ENCODE data around the gene BHLHE40. TPM values are rescaled to one million over a fixed set of nuclear protein-coding genes. Genes with fewer than 3 reads are reported as not detected.

The BHLHE40 gene
- polyA plus RNA-seq, 3 donors from 2014 or later = 51.4 to 91.9 (median 64.4) TPM

DNA sequence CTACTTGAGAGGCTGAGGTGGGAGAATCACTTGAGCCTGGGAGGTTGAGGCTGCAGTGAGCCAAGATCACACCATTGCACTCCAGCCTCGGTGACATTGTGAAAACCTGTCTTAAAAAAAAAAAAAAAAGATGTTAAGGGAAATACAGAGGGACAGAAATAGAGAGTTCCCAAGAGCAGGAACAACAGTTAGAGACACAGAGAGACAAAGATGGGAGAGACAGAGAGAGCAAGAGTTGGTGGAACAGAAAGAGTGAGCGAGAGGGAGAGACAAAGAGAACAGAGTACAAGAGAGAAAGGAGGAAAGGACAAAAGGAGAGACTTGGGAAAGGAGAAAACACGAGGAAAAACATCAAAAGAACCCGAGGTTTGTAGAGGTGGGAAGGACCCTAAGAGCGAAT, 35.8 kb downstream of the BHLHE40 start:
- DNase-seq = no peak
- Mint-ChIP-seq H3K4me3 (peak overlapping the region in 4 of 5 donors; percentile 30 to 73 (median 44)), H3K4me1 (peaks cover 72 to 88% of the 10 kb centered on the region in 2 donors), H3K36me3 (no peaks in the 10 kb centered on the region), H3K27me3 (ENCODE audit: low read depth in 3 of 3) (peaks cover 3 to 13% (median 5%) of the 10 kb centered on the region in 3 donors), H3K9me3 (peaks cover 0 to 1% (median 0%) of the 10 kb centered on the region in 6 donors), H3K27ac (peak overlapping the region in 5 of 6 donors; percentile 4 to 94 (median 81))

DNA sequence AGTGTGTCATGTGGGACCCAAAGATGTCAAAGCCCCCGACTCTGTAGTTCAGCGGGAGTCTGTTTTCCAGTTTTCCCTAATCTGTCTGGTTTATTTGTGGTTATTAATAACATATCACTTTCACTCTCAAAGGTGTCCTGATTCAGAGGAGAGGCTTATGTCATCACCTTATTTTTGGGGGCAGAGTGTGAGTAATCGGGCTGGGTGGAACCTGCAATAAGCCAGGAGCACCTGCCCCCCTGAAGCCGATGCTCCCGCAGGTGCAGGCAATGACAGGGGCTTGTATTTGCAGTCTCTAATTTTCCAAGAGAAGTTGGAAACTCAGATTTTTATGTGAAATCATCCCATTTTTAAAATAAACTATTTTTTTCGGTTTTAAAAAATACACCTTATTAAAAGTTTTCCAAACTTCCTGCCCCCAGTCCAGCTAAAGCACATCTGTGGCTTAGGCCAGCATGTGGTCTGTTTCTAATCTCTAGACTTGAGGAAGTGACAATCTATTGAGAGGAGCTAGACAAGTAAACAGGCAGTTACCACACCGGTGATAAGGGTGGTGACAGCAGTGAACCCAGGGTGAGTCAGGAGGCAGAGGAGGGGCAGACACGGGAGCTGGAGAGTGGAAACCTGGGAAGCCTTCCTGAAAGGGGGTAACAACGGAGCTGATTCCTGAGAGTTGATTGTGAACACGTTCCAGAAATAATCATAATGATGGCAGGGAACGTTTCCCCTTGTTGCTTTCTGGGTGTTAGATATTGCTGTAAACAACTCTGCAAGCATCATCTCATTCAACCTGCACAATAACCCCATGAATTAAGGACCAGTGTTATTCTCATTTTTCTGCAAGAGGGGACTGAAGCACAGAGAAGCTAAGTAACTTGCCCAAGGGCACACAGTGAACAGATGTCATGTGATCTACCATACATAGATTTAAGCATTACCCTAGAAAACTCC, 37.2 kb downstream of the BHLHE40 start:
- Mint-ChIP-seq H3K27me3 (ENCODE audit: low read depth in 3 of 3) (peaks cover 3 to 13% (median 5%) of the 10 kb centered on the region in 3 donors), H3K4me1 (peaks cover 64 to 83% of the 10 kb centered on the region in 2 donors), H3K27ac (peak overlapping the region; percentile 81 to 93 (median 86)), H3K4me3 (peak overlapping the region in 4 of 5 donors; percentile 3 to 55 (median 30)), H3K36me3 (no peaks in the 10 kb centered on the region), H3K9me3 (peaks cover 0 to 1% (median 0%) of the 10 kb centered on the region in 6 donors)
- peak; percentile 55 to 64 (median 59) for DNase-seq

DNA sequence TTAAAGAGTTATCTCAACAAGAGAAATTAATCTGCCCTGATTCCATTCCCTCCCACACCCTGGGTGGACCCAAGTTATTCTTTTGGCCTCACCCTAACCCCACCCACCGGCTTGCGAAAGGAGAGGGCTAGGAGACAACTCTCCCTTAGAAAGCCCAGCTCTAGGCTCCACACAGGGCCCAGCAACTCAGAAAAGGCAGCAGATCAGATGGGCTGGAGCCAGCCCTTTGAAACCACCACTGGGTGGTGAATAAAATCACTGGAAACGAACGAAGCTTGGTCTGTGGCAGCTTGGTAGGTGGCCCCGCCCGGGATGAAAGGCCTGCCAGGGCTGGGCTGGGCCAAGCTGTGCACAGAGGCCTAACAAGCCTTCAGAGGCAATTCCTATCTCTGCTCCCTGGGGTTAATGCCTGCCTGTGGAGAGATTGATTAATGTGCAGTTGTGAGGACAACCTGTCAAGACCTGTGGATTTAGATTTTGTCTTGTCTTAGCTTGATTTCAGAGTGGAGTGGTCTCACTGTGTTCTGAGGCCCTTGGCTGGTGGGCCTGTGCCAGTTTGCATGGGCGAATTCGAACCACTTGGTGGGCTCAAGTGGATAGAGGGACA, 38.8 kb downstream of the BHLHE40 start:
- Mint-ChIP-seq H3K36me3 (no peaks in the 10 kb centered on the region), H3K27ac (peak overlapping the region in 5 of 6 donors; percentile 31 to 82 (median 66)), H3K4me1 (peaks cover 49 to 68% of the 10 kb centered on the region in 2 donors), H3K4me3 (no peak overlapping the region), H3K9me3 (peaks cover 0 to 1% (median 0%) of the 10 kb centered on the region in 6 donors), H3K27me3 (ENCODE audit: low read depth in 3 of 3) (peaks cover 3 to 10% (median 5%) of the 10 kb centered on the region in 3 donors)
- no peak for DNase-seq

DNA sequence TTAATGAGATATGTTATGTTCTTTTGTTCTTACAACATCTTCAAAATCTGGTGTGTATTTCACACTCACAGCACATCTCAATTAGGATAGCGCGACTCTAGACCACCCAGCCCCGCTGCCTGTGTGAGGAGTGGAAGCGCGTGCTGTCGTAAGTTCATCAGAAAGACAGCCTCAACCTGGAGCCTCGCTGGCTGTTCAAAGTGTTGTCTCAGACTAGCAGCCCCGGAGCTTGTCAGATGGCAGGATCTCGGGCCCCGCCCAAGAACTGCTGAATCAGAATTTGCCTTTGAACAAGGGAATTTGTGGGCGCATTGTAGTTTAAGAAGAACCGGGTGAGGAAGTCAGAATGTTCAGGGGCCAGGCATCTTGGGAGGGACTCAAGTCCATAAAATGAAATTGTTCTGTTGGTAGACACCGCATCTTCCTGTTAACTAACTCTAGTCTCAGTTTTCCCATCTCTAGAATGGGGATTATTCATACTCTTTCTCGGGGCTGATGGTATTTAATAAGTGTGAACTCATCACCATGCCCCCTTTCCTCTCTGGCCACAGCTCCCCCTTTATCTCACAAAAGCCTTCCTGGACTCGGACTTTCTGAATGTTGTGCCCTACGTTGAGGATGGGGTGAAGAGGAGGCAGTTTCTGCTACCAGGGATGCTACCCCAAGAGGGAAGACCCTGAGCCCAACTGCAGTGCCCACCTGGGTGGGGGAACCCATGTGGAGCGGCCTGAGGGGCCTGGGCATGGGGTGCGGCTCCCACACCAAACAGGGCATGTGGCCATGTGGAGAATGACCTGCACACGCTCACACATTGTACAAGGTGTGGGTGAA, 40.4 kb downstream of the BHLHE40 start:
- DNase-seq = peak in 1 of 3 donors; percentile 36
- peaks cover 34 to 52% of the 10 kb centered on the region in 2 donors for H3K4me1 Mint-ChIP-seq
- peaks cover 0 to 1% (median 0%) of the 10 kb centered on the region in 6 donors for H3K9me3 Mint-ChIP-seq
- H3K36me3 Mint-ChIP-seq = no peaks in the 10 kb centered on the region
- peaks cover 2 to 8% (median 3%) of the 10 kb centered on the region in 3 donors for H3K27me3 Mint-ChIP-seq (ENCODE audit: low read depth in 3 of 3)
- peak overlapping the region; percentile 37 to 75 (median 62) for H3K27ac Mint-ChIP-seq
- H3K4me3 Mint-ChIP-seq = peak overlapping the region in 4 of 5 donors; percentile 8 to 67 (median 28)

DNA sequence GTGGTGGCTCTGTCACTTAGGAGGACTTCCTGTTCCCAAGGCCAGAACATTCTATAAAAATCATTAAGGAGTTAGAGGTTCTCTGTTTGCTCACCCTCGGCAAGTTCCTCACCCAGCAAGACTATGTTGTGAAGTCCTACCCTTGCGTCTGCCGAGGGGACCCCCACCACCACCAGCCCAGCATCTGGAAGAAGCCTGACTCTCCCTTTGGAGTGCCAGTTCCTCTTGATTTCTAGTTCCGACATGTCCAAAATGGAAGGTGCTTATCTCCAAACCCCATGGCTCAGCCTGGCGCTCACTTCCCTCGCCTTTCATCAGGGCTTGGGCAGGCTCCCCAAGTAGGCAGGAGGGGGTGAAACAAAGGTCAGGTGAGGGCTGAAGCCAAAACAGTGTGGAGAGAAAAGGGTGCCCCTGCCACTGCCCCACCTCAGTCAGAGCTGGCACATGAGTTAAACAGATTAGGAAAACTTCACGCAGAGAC, 41.0 kb downstream of the BHLHE40 start:
- peak overlapping the region in 5 of 6 donors; percentile 0 to 71 (median 55) for H3K27ac Mint-ChIP-seq
- no peaks in the 10 kb centered on the region for H3K9me3 Mint-ChIP-seq
- H3K4me1 Mint-ChIP-seq = peaks cover 28 to 47% of the 10 kb centered on the region in 2 donors
- no peak overlapping the region for H3K4me3 Mint-ChIP-seq
- DNase-seq = no peak
- H3K36me3 Mint-ChIP-seq = no peaks in the 10 kb centered on the region
- H3K27me3 Mint-ChIP-seq (ENCODE audit: low read depth in 3 of 3) = peaks cover 2 to 6% (median 3%) of the 10 kb centered on the region in 3 donors

DNA sequence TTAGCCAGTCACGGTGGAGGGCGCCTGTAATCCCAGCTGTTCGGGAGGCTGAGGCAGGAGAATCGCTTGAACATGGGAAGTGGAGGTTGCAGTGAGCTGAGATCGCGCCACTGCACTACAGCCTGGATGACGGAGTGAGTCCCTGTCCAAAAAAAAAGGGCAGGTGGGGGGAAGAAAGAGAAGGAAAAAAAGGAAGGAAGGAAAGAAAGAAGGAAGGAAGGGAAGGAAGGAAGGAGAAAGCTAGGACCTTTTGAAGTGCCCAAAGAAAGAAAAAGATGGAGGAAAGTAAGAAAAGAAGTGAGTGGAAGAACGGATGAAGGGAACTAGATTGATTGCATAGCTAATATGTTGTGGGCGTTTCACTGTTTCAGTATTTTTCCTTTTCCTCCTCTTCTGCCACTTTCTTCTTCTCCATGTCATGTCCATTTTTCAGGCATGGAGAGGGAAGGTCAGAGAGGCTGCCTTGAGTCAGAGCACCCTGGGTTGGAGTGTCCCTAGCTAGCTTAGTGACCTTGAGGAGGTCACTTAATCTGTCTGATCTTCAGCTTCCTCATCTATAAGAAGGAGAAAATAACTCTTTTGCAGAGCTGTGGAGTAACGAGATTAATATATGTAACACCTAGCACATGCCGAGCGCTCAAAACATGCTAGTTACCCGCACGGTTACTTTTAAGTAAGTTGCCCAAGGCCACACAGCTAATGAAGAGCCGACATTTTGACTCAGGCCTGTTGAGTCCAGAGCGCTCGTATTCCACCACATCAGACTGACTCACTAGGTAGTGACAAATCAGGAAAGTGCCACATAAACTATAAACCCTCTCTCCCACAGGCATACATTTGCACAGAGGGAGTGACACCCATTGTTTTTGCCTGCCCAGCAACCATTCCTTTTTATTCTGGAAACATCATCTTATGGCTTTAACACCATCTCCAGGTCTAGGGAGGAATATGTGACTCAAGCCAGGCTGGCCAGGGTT, 42.2 kb downstream of the BHLHE40 start:
- H3K27ac Mint-ChIP-seq = peak overlapping the region in 5 of 6 donors; percentile 46 to 83 (median 57)
- H3K27me3 Mint-ChIP-seq (ENCODE audit: low read depth in 3 of 3) = peaks cover 5 to 9% (median 9%) of the 10 kb centered on the region in 3 donors
- H3K4me1 Mint-ChIP-seq = peaks cover 26 to 49% of the 10 kb centered on the region in 2 donors
- no peaks in the 10 kb centered on the region for H3K9me3 Mint-ChIP-seq
- no peaks in the 10 kb centered on the region for H3K36me3 Mint-ChIP-seq
- DNase-seq = no peak
- H3K4me3 Mint-ChIP-seq = no peak overlapping the region

DNA sequence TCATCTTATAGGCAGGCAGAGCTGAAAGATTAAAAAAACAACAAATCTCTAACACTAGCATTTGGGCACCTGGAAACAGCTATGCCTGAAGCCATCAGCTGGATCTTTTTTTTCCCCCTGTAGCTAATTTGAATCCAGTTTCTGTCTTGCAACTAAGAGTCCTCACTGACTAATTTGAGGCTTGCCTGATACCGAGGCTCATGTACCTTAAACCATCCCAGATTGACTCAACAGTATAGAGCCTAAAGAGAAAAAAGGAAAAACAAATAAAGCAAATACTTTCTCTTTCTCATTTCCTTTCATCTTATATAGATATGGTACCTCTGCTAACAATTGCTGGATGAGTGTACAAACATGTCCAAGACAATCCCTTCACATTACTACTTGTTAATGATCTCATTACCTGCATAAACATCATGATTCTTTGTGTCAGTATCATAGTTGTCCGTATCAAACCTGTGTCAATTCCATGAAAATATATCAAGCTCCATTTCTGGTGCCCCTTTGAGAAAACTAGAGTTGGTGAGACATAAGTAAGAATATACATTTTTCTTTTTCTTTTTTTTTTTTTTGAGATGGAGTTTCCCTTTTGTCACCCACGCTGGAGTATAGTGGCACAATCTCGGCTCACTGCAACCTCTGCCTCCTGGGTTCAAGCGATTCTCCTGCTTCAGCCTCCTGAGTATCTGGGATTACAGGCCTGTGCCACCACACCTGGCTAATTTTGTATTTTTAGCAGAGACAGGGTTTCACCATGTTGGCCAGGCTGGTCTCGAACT, 43.1 kb downstream of the BHLHE40 start:
- Mint-ChIP-seq H3K9me3 (no peaks in the 10 kb centered on the region), H3K27ac (peak overlapping the region; percentile 41 to 83 (median 62)), H3K4me3 (no peak overlapping the region), H3K36me3 (no peaks in the 10 kb centered on the region), H3K27me3 (ENCODE audit: low read depth in 3 of 3) (peaks cover 12 to 13% (median 12%) of the 10 kb centered on the region in 3 donors), H3K4me1 (peaks cover 22 to 44% of the 10 kb centered on the region in 2 donors)
- DNase-seq = no peak

DNA sequence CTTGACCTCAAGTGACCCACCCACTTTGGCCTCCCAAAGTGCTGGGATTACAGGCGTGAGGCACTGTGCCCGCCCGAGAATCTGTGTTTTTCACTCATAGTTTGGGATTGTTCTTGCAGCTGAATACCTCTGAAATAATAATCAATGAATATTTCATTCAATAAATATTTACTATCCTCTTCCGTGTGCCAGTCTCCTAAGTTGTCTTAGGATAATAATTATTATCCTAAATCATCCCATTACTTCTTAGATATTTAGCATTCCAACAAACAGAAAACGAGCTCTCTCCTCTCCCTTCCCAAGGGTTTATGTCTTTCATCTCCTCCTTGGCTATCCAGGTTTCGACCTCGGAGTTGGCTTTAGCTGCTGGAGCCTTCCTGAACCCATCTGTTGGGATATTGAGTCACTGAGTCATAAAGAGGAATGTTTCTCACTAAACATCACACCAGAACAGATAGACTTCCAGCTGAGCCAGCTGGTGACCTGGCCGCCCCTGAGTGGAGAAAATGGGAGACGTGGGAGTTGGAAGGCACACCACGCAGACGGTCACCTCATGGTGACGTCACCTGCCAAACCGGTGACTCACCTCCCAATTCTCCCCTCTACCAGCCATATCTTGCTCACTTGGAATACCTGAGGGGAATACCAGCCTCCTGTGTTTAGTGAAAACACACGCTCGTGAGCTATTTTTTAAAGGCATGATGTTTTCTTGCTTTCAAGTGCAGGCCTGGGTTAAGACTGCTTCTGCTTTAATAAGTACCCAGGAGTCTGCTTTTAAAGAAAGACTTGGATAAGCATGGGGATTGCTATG, 43.9 kb downstream of the BHLHE40 start:
- H3K4me1 Mint-ChIP-seq = peaks cover 24 to 43% of the 10 kb centered on the region in 2 donors
- H3K27me3 Mint-ChIP-seq (ENCODE audit: low read depth in 3 of 3) = peaks cover 13 to 15% (median 13%) of the 10 kb centered on the region in 3 donors
- H3K27ac Mint-ChIP-seq = peak overlapping the region in 3 of 6 donors; percentile 19 to 68 (median 68)

DNA sequence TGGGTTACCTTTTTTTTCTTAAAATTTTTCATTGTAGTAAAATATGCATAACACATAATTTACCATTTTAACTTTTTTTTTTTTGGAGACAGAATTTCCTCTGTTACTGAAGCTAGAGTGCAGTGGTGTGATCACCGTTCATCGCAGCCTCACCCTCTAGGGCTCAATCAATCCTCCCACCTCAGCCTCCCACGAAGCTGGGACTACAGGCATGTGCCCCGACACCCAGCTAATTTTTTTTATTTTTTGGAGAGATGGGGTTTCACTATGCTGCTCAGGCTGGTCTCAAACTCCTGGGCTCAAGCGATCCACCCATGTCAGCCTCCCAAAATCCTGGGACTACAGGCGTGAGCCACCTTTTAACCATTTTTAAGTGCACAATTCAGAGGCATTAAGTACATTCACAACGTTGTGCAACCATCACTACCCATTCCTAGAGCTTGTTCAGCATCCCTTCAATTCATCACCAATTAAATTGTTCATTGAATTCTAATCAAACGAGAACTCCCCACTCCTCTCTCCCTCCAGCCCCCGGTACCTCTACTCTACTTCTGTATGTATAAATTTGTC, 44.6 kb downstream of the BHLHE40 start:
- Mint-ChIP-seq H3K27me3 (ENCODE audit: low read depth in 3 of 3) (peaks cover 12 to 13% (median 13%) of the 10 kb centered on the region in 3 donors), H3K4me3 (no peak overlapping the region), H3K4me1 (peaks cover 21 to 36% of the 10 kb centered on the region in 2 donors), H3K9me3 (no peaks in the 10 kb centered on the region), H3K36me3 (no peaks in the 10 kb centered on the region), H3K27ac (peak overlapping the region; percentile 1 to 93 (median 23))
- DNase-seq = no peak

More for the DNA sequence above, 43.9 kb downstream of the BHLHE40 start:
- Mint-ChIP-seq H3K9me3 (no peaks in the 10 kb centered on the region), H3K4me3 (no peak overlapping the region), H3K36me3 (no peaks in the 10 kb centered on the region)
- DNase-seq = no peak

DNA sequence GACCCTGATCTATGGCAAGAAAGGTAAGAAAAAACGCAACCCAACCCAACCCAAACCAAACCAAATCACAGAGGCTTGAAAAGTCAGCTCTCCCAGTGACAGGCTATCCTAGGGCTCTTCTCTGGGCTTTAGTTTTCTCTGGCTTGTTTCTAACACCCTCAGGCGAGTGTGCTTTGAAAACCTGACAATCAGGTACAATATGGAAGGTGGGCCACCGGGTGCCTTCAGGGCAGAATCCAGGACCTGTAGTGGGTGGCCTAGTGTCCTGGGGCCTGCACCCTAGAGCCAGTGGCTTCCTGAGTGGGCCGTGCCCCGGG, 46.8 kb downstream of the BHLHE40 start:
- Mint-ChIP-seq H3K27me3 (ENCODE audit: low read depth in 3 of 3) (peaks cover 11 to 12% (median 12%) of the 10 kb centered on the region in 3 donors), H3K27ac (peak overlapping the region; percentile 65 to 95 (median 91)), H3K4me1 (peaks cover 11 to 21% of the 10 kb centered on the region in 2 donors), H3K36me3 (no peaks in the 10 kb centered on the region), H3K4me3 (peak overlapping the region; percentile 63 to 86 (median 71)), H3K9me3 (no peaks in the 10 kb centered on the region)
- no peak for DNase-seq

DNA sequence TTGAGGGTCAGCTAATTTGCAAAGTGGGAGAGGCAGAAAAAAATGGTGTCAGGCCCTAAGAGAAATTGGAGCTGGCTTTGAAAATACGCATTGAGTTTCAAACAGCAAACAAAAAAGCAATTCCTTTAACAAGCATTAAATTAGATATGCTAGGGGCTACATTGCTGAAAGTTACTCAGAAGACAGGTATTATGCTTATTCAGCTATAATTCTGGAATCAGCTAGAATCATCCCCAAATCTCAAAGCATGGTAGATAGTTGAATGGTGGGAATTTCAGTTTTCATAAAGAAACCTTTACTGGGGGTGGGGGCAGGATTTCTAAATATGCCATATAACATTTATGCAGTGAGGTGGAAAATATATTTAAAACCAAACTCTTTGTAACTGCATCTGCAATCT, 50.5 kb downstream of the BHLHE40 start:
- no peak overlapping the region for H3K4me3 Mint-ChIP-seq
- H3K9me3 Mint-ChIP-seq = no peaks in the 10 kb centered on the region
- H3K27me3 Mint-ChIP-seq (ENCODE audit: low read depth in 3 of 3) = peaks cover 12 to 14% (median 12%) of the 10 kb centered on the region in 3 donors
- H3K27ac Mint-ChIP-seq = peak overlapping the region in 1 of 6 donors; percentile 77
- no peaks in the 10 kb centered on the region for H3K36me3 Mint-ChIP-seq
- DNase-seq = no peak
- H3K4me1 Mint-ChIP-seq = peaks cover 11 to 22% of the 10 kb centered on the region in 2 donors
